GM12878 (cell line): ENCODE measurements around the gene PKHD1. TPM values are rescaled to one million over a fixed set of nuclear protein-coding genes. Genes with fewer than 3 reads are reported as not detected.

ENCODE experiments used
- ATAC-seq: fragments of 200-7000 bp; cut with Tn5 transposase; 3 replicates; pipeline ENCODE4 v1.9.1; 2020; ENCODE audit warnings: mild to moderate bottlenecking, moderate library complexity
- BruUV-seq: library from RNA; stranded (reverse); fragments of 400-500 nt; replicated peaks from 2 replicates; lab custom pipeline; 2021; lab: Mats Ljungman, UMichigan
- CTCF ChIA-PET: fragments of 300-600 bp; sonication (Branson Sonifier 250); formaldehyde crosslinking; extraction: SDS; loops from one replicate; lab custom pipeline; 2021; ENCODE audit warnings: inconsistent platforms; lab: Yijun Ruan, JAX
- POLR2A ChIA-PET: fragments of 350-600 bp; formaldehyde crosslinking; extraction: SDS; loops from one replicate; lab custom pipeline; 2021; ENCODE audit warnings: inconsistent platforms; lab: Charles Lee
- RAD21 ChIA-PET: fragments of 300-600 bp; sonication (Branson Sonifier 250); formaldehyde crosslinking; loops from one replicate; lab custom pipeline; 2023; ENCODE audit warnings: antibody characterized with exemption; ENCODE audit not compliant: unreplicated experiment; lab: Charles Lee
- SMC1A ChIA-PET: fragments of 300-600 bp; sonication (Branson Sonifier 250); formaldehyde crosslinking; loops from one replicate; lab custom pipeline; 2023; ENCODE audit not compliant: unreplicated experiment, uncharacterized antibody; lab: Charles Lee
- DNase-seq: peaks from one replicate; pipeline ENCODE4 v3.0.0-alpha.2; 2011; ENCODE audit warnings: low read depth, low spot score
- FAIRE-seq: peaks from 3 replicates; lab custom pipeline; 2011; peaks lifted over from hg19 to GRCh38; lab: Jason Lieb, UNC
- H2AFZ ChIP-seq: 2 replicates; pipeline ENCODE4 v1.6.0; 2011; ENCODE audit warnings: low read depth, low read length, control low read depth; ENCODE audit not compliant: control insufficient read depth
- H3K27ac ChIP-seq: 2 replicates; pipeline ENCODE4 v1.5.1; 2011; ENCODE audit warnings: control low read depth; ENCODE audit not compliant: control insufficient read depth, insufficient read depth
- H3K27me3 ChIP-seq, 2 experiments: replicated peaks in 1 of 2; 2 replicates each; pipeline versions ENCODE4 v1.6.0 to v1.6.1; 2011; ENCODE audit warnings: low read length in 1 of 2; ENCODE audit not compliant: control insufficient read depth in 2 of 2, insufficient read depth in 2 of 2
- H3K36me3 ChIP-seq, 2 experiments: 2 replicates each; pipeline ENCODE4 v1.5.1; 2011; ENCODE audit warnings: low read length in 1 of 2; ENCODE audit not compliant: control insufficient read depth in 2 of 2, insufficient read depth in 2 of 2
- H3K4me1 ChIP-seq: 2 replicates; pipeline ENCODE4 v1.6.1; 2011; ENCODE audit warnings: mild to moderate bottlenecking, low read length, moderate library complexity, mixed read lengths; ENCODE audit not compliant: control insufficient read depth, insufficient read depth
- H3K4me2 ChIP-seq: 2 replicates; pipeline ENCODE4 v1.6.0; 2011; ENCODE audit warnings: control low read depth; ENCODE audit not compliant: control insufficient read depth, insufficient read depth
- H3K4me3 ChIP-seq: fragments of 200-600 bp; sonication (generic); 2 replicates; pipeline ENCODE4 v1.5.1; 2016
- H3K79me2 ChIP-seq: 2 replicates; pipeline ENCODE4 v1.6.0; 2011; ENCODE audit warnings: low read length; ENCODE audit not compliant: control insufficient read depth, insufficient read depth
- H3K9ac ChIP-seq: 2 replicates; pipeline ENCODE4 v1.8.0; 2011; ENCODE audit warnings: low read length, control low read depth, mixed read lengths; ENCODE audit not compliant: control insufficient read depth, insufficient read depth
- H3K9me3 ChIP-seq: replicated peaks from 3 replicates; pipeline ENCODE4 v1.5.1; 2011; ENCODE audit warnings: mild to moderate bottlenecking, low read length; ENCODE audit not compliant: control insufficient read depth, insufficient read depth
- H4K20me1 ChIP-seq: 2 replicates; pipeline ENCODE4 v1.6.0; 2011; ENCODE audit not compliant: control insufficient read depth, insufficient read depth
- ASH2L ChIP-seq: fragments of 300-600, 200-600 bp; sonication (generic); IDR thresholded peaks from 2 replicates; pipeline ENCODE4 v1.6.1; 2017; ENCODE audit warnings: low read depth, mild to moderate bottlenecking, borderline replicate concordance
- CBFB ChIP-seq: IDR thresholded peaks from 2 replicates; pipeline ENCODE4 v1.6.1; 2016; ENCODE audit warnings: antibody characterized with exemption, low read depth
- CTCF ChIP-seq, 3 experiments: IDR thresholded peaks in 2 of 3; conservative IDR thresholded peaks in 1 of 3; 2 replicates each; pipeline ENCODE4 v1.5.1; 2011; ENCODE audit warnings: low read depth in 3 of 3, low read length in 3 of 3, mild to moderate bottlenecking in 3 of 3, control low read depth in 2 of 3, moderate library complexity in 2 of 3, inconsistent platforms in 1 of 3, mixed read lengths in 1 of 3; ENCODE audit not compliant: control insufficient read depth in 2 of 3, insufficient read depth in 1 of 3; ENCODE audit errors: extremely low read depth in 1 of 3
- EZH2 ChIP-seq: IDR thresholded peaks from 2 replicates; pipeline ENCODE4 v1.6.1; 2012; ENCODE audit warnings: low read depth, mild to moderate bottlenecking, control low read depth, inconsistent platforms, low read length, borderline replicate concordance; ENCODE audit not compliant: control insufficient read depth
- IKZF2 ChIP-seq, 2 experiments: fragments of 450-650 bp; IDR thresholded peaks; 2 replicates each; pipeline ENCODE4 v1.6.1; 2017; ENCODE audit warnings: mild to moderate bottlenecking in 2 of 2, moderate library complexity in 2 of 2
- IRF3 ChIP-seq: fragments of 450-650 bp; IDR thresholded peaks from 2 replicates; pipeline ENCODE4 v1.6.1; 2014; ENCODE audit warnings: mild to moderate bottlenecking
- MTA2 ChIP-seq: fragments of 450-650 bp; IDR thresholded peaks from 2 replicates; pipeline ENCODE4 v1.6.1; 2016; ENCODE audit warnings: low read depth, mild to moderate bottlenecking, moderate library complexity
- MYB ChIP-seq: fragments of 150-350 bp; IDR thresholded peaks from 2 replicates; pipeline ENCODE4 v1.6.1; 2014; ENCODE audit warnings: mild to moderate bottlenecking, low read depth, low read length, borderline replicate concordance
- NR2C2 ChIP-seq: IDR thresholded peaks from 2 replicates; pipeline ENCODE4 v1.6.1; 2011; ENCODE audit warnings: borderline replicate concordance, low read depth; ENCODE audit not compliant: control insufficient read depth, insufficient read length
- NRF1 ChIP-seq: conservative IDR thresholded peaks from 2 replicates; pipeline ENCODE4 v1.6.1; 2011; ENCODE audit warnings: mild to moderate bottlenecking, low read depth, low read length, improper control_type of control experiment
- PML ChIP-seq: IDR thresholded peaks from 2 replicates; pipeline ENCODE4 v1.6.1; 2012; ENCODE audit warnings: low read length, inconsistent platforms
- RBBP5 ChIP-seq: fragments of 200-600 bp; sonication (generic); conservative IDR thresholded peaks from 2 replicates; pipeline ENCODE4 v1.6.1; 2016
- SRF ChIP-seq, 2 experiments: IDR thresholded peaks; 2 replicates each; pipeline ENCODE4 v1.6.1; 2011; ENCODE audit warnings: low read depth in 2 of 2, low read length in 2 of 2, mild to moderate bottlenecking in 1 of 2, moderate library complexity in 1 of 2
- TBL1XR1 ChIP-seq: IDR thresholded peaks from 2 replicates; pipeline ENCODE4 v1.6.1; 2012; ENCODE audit warnings: low read depth, low read length, improper control_type of control experiment
- WGBS: methylation state at CpG from one replicate; pipeline ENCODE4 v1.1.6; 2016; ENCODE audit warnings: low lambda C conversion rate; ENCODE audit not compliant: insufficient replicate concordance, insufficient coverage; ENCODE audit errors: missing lambda C conversion rate; 5-methylcytosine and 5-hydroxymethylcytosine counted together
- in situ Hi-C: fragments of 300-500 bp; cut with MboI; formaldehyde crosslinking; loops from 9 replicates; pipeline ENCODE4 v1.14.3; 2018; ENCODE audit warnings: mixed read lengths
- intact Hi-C: fragments of 100-400 bp; cut with micrococcal nuclease; formaldehyde crosslinking; loops from one replicate; pipeline ENCODE4 v1.14.2; 2022; ENCODE audit not compliant: unreplicated experiment
- polyA plus RNA-seq, 11 experiments: library from polyadenylated mRNA; depleted of rRNA in 4 of 11; unstranded in 6 of 11; stranded (reverse) in 5 of 11; fragments of >200 nt; fragmentation: Nextera tagmentation in 4 of 11; fragmentation: Illumina TruSeq in 1 of 11; extraction: Ambion mirVana in 4 of 11; extraction: Trizol in 1 of 11; gene quantifications; 1 replicate in 1 of 11; 2 replicates in 10 of 11; pipeline versions ENCODE4 v1.2.1 to v1.2.3, GENCODE V29; 2011 to 2016; ENCODE audit warnings: inconsistent platforms in 2 of 11, missing spikeins in 2 of 11, low read depth in 1 of 11
- total RNA-seq, 4 experiments: library from RNA; depleted of rRNA in 3 of 4; stranded (reverse); fragments of >200 nt in 3 of 4; fragmentation: Illumina TruSeq in 1 of 4; extraction: Trizol in 1 of 4; gene quantifications; 2 replicates each; pipeline versions ENCODE4 v1.2.1 to v1.2.3, GENCODE V29; 2013 to 2021

PKHD1 gene
- total and polyA plus RNA-seq, 10 of the 15 experiments (the other 5 are each of a cell fraction or from before 2014, with no cell fraction given), result under 0.01 to 0.90 (median 0.02) TPM; not detected in 1

GRCh38 chr6:51818520-51819022, 268.8 kb downstream of the PKHD1 start (continued):
- TF ChIP-seq IRF3, result no peak

- in situ Hi-C loops, result no loop called here
- intact Hi-C loops, result no loop called here
- BruUV-seq, result no TSS peak
- no peak for ATAC-seq
- FAIRE-seq, result no peak
- Histone ChIP-seq H3K27me3 (no peaks in the 10 kb centered on the region), H3K4me2 (no peak overlapping the region), H3K36me3 (no peaks in the 10 kb centered on the region), H3K27ac (no peak overlapping the region), H3K4me1 (no peaks in the 10 kb centered on the region), H4K20me1 (no peaks in the 10 kb centered on the region), H3K9ac (no peak overlapping the region), H3K4me3 (no peak overlapping the region), H2AFZ (no peak overlapping the region), H3K9me3 (no peaks in the 10 kb centered on the region), H3K79me2 (no peaks in the 10 kb centered on the region)
- no peak for DNase-seq
- CTCF ChIA-PET, result interaction anchor here (0.9 kb wide), 1 partner anchor 90 kb away, joined by 3 read pairs; no protein-coding TSS in a partner anchor
- POLR2A ChIA-PET, result no interaction called here
- SMC1A ChIA-PET, result interaction anchor here (0.6 kb wide), 1 partner anchor 1248 kb away, joined by 3 read pairs; no protein-coding TSS in a partner anchor
- WGBS, result 11% methylated on average over 7 of the region's 7 CpGs
- RAD21 ChIA-PET, result no interaction called here
- TF ChIP-seq EZH2, result no peak
Measured at GRCh38 chr6:51817832-51818231, 269.6 kb downstream of the PKHD1 start.

GRCh38 chr6:51814418-51814817, 273.0 kb downstream of the PKHD1 start:
- BruUV-seq, result no TSS peak
- ATAC-seq (no peak), DNase-seq (no peak), FAIRE-seq (no peak)
- Histone ChIP-seq H2AFZ (no peak overlapping the region), H3K9ac (no peak overlapping the region), H3K27ac (no peak overlapping the region), H3K9me3 (no peaks in the 10 kb centered on the region), H3K4me3 (no peak overlapping the region), H3K36me3 (no peaks in the 10 kb centered on the region), H3K27me3 (no peaks in the 10 kb centered on the region), H3K4me2 (no peak overlapping the region), H4K20me1 (no peaks in the 10 kb centered on the region), H3K4me1 (no peaks in the 10 kb centered on the region), H3K79me2 (no peaks in the 10 kb centered on the region)
- whole genome bisulfite sequencing, result 0% methylated on average over 1 of the region's 1 CpG
- SMC1A ChIA-PET, result interaction anchor here (0.9 to 1.2 kb wide), 2 partner anchors 16 to 28 kb away, joined by 3 read pairs; no protein-coding TSS in a partner anchor
- intact Hi-C loops (no loop called here), in situ Hi-C loops (no loop called here)
- POLR2A ChIA-PET, result no interaction called here
- CTCF ChIA-PET, result no interaction called here
- RAD21 ChIA-PET, result no interaction called here
- TF ChIP-seq PML (no peak), CBFB (no peak), RBBP5 (no peak), NR2C2 (no peak), ASH2L (no peak), MTA2 (no peak), NRF1 (no peak), SRF (IDR thresholded peaks at IDR 0.05; ENCODE audit: low read depth in 2 of 2, low read length in 2 of 2) (no peak), MYB (no peak), CTCF (IDR thresholded peaks at IDR 0.05 in 2 of 3, conservative IDR thresholded peaks at IDR 0.05 in 1 of 3; ENCODE audit: control insufficient read depth in 2 of 3, extremely low read depth in 1 of 3, insufficient read depth in 1 of 3, low read depth in 3 of 3, low read length in 3 of 3) (no peak), IKZF2 (IDR thresholded peaks at IDR 0.05) (no peak), TBL1XR1 (no peak)
